Testis (tissue), 3 donors: ENCODE data around the gene RPE65. TPM values are rescaled to one million over a fixed set of nuclear protein-coding genes. Genes with fewer than 3 reads are reported as not detected.

Experiments used
- DNase-seq: peaks from one replicate; pipeline ENCODE4 v3.0.0-alpha.2; 2019
- H3K27ac ChIP-seq, 2 donors: fragments of 200-600 bp; sonication (generic); one replicate each; pipeline ENCODE4 v1.5.1; 2019
- H3K27me3 ChIP-seq: fragments of 200-600 bp; sonication (generic); one replicate; pipeline ENCODE4 v1.5.1; 2019
- H3K36me3 ChIP-seq: fragments of 200-600 bp; sonication (generic); one replicate; pipeline ENCODE4 v1.5.1; 2017; ENCODE audit warnings: low read depth; ENCODE audit errors: missing control alignments
- H3K4me1 ChIP-seq: fragments of 200-600 bp; sonication (generic); one replicate; pipeline ENCODE4 v1.5.1; 2019
- H3K4me3 ChIP-seq, 2 donors: fragments of 200-600 bp; sonication (generic); one replicate each; pipeline ENCODE4 v1.5.1; 2017 to 2019
- H3K9me3 ChIP-seq: fragments of 200-600 bp; sonication (generic); one replicate; pipeline ENCODE4 v1.5.1; 2017
- POLR2A ChIP-seq: fragments of 450-650 bp; IDR thresholded peaks from one replicate; pipeline ENCODE4 v1.6.1; 2017; ENCODE audit warnings: antibody characterized with exemption, mild to moderate bottlenecking, moderate library complexity
- WGBS, 2 donors: methylation state at CpG; one replicate each; pipeline ENCODE4 v1.1.5; 2018; 5-methylcytosine and 5-hydroxymethylcytosine counted together
- intact Hi-C: fragments of 100-400 bp; cut with DNase I; formaldehyde crosslinking; loops from one replicate; pipeline ENCODE4 v1.15.1; 2023; ENCODE audit warnings: low total_unique reads
- polyA plus RNA-seq: library from polyadenylated mRNA; stranded (reverse); fragments of 350-450 nt; fragmentation: Illumina TruSeq; extraction: RNeasy Lipid Tissue Mini Kit (QIAGEN cat#74804); gene quantifications from one replicate; pipeline ENCODE4 v1.2.3, GENCODE V29; 2014; ENCODE audit warnings: low read depth, low replicate concordance; ENCODE audit not compliant: insufficient read depth
- total RNA-seq, 2 donors: library from RNA; depleted of rRNA; stranded (reverse); fragments of >200 nt; gene quantifications; one replicate each; pipeline ENCODE4 v1.2.3, GENCODE V29; 2016
- TF ChIP-seq, protein P1 (sequence below), 3 experiments: fragments of 450-650 bp in 2 of 3; fragments of 200-600 bp in 1 of 3; sonication (generic) in 1 of 3; IDR thresholded peaks; one replicate each; pipeline ENCODE4 v1.5.1; 2016 to 2019; ENCODE audit warnings: antibody characterized with exemption in 3 of 3, mild to moderate bottlenecking in 2 of 3, moderate library complexity in 1 of 3

RPE65 gene
- total and polyA plus RNA-seq, 3 donors from 2014 or later, result 0.16 to 0.42 TPM; not detected in 1

- Histone ChIP-seq H3K4me1 (no peaks in the 10 kb centered on the region), H3K27me3 (no peaks in the 10 kb centered on the region), H3K4me3 (no peak overlapping the region), H3K27ac (no peak overlapping the region), H3K9me3 (no peaks in the 10 kb centered on the region), H3K36me3 (no peaks in the 10 kb centered on the region)
- TF ChIP-seq, protein P1, sequence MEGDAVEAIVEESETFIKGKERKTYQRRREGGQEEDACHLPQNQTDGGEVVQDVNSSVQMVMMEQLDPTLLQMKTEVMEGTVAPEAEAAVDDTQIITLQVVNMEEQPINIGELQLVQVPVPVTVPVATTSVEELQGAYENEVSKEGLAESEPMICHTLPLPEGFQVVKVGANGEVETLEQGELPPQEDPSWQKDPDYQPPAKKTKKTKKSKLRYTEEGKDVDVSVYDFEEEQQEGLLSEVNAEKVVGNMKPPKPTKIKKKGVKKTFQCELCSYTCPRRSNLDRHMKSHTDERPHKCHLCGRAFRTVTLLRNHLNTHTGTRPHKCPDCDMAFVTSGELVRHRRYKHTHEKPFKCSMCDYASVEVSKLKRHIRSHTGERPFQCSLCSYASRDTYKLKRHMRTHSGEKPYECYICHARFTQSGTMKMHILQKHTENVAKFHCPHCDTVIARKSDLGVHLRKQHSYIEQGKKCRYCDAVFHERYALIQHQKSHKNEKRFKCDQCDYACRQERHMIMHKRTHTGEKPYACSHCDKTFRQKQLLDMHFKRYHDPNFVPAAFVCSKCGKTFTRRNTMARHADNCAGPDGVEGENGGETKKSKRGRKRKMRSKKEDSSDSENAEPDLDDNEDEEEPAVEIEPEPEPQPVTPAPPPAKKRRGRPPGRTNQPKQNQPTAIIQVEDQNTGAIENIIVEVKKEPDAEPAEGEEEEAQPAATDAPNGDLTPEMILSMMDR (IDR thresholded peaks at IDR 0.05), result no peak
- TF ChIP-seq POLR2A, result no peak
- intact Hi-C loops, result no loop called here
- WGBS, 2 donors, result 74 to 80% methylated on average over 3 of the region's 3 CpGs
- DNase-seq, result no peak
These were observed 18.7 kb downstream of the RPE65 start for GRCh38 chr1:68431076-68431475.

- no peak for DNase-seq
- Histone ChIP-seq H3K4me1 (no peaks in the 10 kb centered on the region), H3K36me3 (no peaks in the 10 kb centered on the region), H3K9me3 (no peaks in the 10 kb centered on the region), H3K4me3 (no peak overlapping the region), H3K27ac (no peak overlapping the region), H3K27me3 (no peaks in the 10 kb centered on the region)
- intact Hi-C loops, result no loop called here
- 85 to 86% methylated on average over 4 of the region's 4 CpGs for WGBS, 2 donors
- TF ChIP-seq, protein P1 (IDR thresholded peaks at IDR 0.05), result no peak
- TF ChIP-seq POLR2A, result no peak
These were observed 20.4 kb downstream of the RPE65 start for GRCh38 chr1:68429233-68429808.

- intact Hi-C loops, result no loop called here
- no peak for DNase-seq
- no peak overlapping the region for H3K27ac ChIP-seq
- WGBS, 2 donors, result 68 to 76% methylated on average over 2 of the region's 2 CpGs
- H3K4me1 ChIP-seq, result no peaks in the 10 kb centered on the region
- H3K36me3 ChIP-seq, result no peaks in the 10 kb centered on the region
- no peaks in the 10 kb centered on the region for H3K27me3 ChIP-seq
- H3K4me3 ChIP-seq, result no peak overlapping the region
- no peak for TF ChIP-seq POLR2A
- TF ChIP-seq, protein P1 (IDR thresholded peaks at IDR 0.05), result no peak
- H3K9me3 ChIP-seq, result no peaks in the 10 kb centered on the region
These were observed 23.2 kb downstream of the RPE65 start for GRCh38 chr1:68426594-68426993.

- no peaks in the 10 kb centered on the region for H3K4me1 ChIP-seq
- no peak for TF ChIP-seq POLR2A
- TF ChIP-seq, protein P1 (IDR thresholded peaks at IDR 0.05), result no peak
- no peak overlapping the region for H3K4me3 ChIP-seq
- H3K27ac ChIP-seq, result no peak overlapping the region
- no peaks in the 10 kb centered on the region for H3K36me3 ChIP-seq
- intact Hi-C loops, result no loop called here
- no peak for DNase-seq
- H3K9me3 ChIP-seq, result no peaks in the 10 kb centered on the region
- WGBS, 2 donors, result 85 to 89% methylated on average over 5 of the region's 5 CpGs
- H3K27me3 ChIP-seq, result no peaks in the 10 kb centered on the region
These were observed 28.4 kb downstream of the RPE65 start for GRCh38 chr1:68421350-68421749.

- TF ChIP-seq POLR2A, result no peak
- TF ChIP-seq, protein P1 (IDR thresholded peaks at IDR 0.05), result no peak
- Histone ChIP-seq H3K27ac (no peak overlapping the region), H3K4me1 (no peaks in the 10 kb centered on the region), H3K4me3 (no peak overlapping the region), H3K27me3 (no peaks in the 10 kb centered on the region), H3K36me3 (no peaks in the 10 kb centered on the region), H3K9me3 (no peaks in the 10 kb centered on the region)
- DNase-seq, result no peak
- 74 to 75% methylated on average over 2 of the region's 2 CpGs for WGBS, 2 donors
- intact Hi-C loops, result no loop called here
These were observed 40.3 kb downstream of the RPE65 start for GRCh38 chr1:68409426-68409825.
